Measurements from ENCODE around the gene GADD45G. TPM values are rescaled to one million over a fixed set of nuclear protein-coding genes. Genes with fewer than 3 reads are reported as not detected.

The GADD45G gene
- total and polyA plus RNA-seq, 8 donors = 9.5 to 220 (median 21.1) TPM

DNA sequence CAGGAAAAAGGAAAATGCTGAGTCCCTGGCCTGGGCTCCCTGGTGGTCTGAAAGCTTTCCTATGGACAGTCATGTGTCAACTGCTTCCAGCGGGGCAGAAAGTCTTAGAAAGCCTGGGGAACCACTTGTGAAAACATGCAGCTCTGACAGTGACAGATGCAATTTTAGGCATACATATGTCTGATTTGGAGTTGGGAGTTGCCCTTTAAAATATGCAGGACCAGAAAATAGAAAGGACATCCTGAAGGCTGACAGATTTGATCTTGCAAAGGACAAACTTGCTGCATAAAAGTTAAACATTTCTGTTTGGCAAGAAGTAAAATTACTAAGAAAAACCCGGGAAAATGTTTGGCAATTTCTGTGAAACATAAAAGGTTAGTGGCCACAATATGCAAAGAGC, 23.8 kb downstream of the GADD45G start:
- FAIRE-seq = no peak
- H3K4me1 ChIP-seq = peaks cover 24 to 43% (median 27%) of the 10 kb centered on the region in 3 donors
- 79 to 86% methylated on average over 2 of the region's 2 CpGs for WGBS, 2 donors
- H3K9me3 ChIP-seq = no peaks in the 10 kb centered on the region
- intact Hi-C loops (cut with DNase I) = no loop called here
- no peak overlapping the region for H3K27ac ChIP-seq
- no peak for ATAC-seq
- no peak overlapping the region for H3K4me3 ChIP-seq
- DNase-seq = no peak
- TF ChIP-seq, protein P1, sequence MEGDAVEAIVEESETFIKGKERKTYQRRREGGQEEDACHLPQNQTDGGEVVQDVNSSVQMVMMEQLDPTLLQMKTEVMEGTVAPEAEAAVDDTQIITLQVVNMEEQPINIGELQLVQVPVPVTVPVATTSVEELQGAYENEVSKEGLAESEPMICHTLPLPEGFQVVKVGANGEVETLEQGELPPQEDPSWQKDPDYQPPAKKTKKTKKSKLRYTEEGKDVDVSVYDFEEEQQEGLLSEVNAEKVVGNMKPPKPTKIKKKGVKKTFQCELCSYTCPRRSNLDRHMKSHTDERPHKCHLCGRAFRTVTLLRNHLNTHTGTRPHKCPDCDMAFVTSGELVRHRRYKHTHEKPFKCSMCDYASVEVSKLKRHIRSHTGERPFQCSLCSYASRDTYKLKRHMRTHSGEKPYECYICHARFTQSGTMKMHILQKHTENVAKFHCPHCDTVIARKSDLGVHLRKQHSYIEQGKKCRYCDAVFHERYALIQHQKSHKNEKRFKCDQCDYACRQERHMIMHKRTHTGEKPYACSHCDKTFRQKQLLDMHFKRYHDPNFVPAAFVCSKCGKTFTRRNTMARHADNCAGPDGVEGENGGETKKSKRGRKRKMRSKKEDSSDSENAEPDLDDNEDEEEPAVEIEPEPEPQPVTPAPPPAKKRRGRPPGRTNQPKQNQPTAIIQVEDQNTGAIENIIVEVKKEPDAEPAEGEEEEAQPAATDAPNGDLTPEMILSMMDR (IDR thresholded peaks at IDR 0.05) = no peak
- H3K27me3 ChIP-seq = no peaks in the 10 kb centered on the region
- H3K36me3 ChIP-seq = no peaks in the 10 kb centered on the region

DNA sequence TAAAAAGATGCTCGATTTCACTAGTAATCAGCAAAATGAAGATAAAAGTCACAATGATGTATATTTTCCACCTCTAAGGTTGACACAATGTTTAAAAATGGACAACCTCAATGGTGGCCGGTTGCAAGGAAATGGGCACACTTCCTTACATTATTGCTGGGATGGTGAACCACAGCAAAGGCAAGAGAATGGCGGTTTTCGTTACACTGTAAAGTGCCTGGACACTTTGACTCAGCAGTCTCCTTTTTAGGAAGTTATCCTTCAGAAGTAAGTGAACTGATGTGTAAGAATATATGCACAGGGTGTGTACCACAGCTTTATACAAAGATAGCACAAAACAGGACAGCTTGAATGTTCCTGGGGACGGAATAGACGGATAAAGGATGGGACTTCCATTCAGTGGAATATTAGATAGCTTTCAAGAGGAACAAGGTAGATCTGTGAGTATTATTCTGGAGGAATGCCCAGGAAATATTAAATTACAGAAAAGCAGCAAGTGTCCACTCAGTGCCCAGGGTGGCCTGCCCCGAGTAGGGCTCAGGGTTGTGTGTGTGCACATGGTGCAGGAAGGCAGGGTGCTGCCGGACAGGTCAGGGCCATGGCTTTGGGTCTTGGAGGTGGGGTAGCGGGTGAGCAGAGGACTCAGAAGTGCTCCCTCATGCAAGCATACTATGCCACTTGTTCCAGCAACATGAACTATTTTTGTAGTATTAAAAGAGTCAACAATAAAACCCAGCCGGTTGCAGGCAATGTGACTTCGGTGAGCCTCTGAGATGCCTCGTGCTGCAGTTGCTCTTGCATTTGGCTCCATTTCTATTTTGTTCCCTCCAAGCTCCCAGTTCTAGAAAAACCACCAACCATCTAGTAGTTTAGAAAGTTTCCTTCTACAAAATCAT, 24.5 kb downstream of the GADD45G start:
- Histone ChIP-seq H3K4me3 (no peak overlapping the region), H3K27ac (no peak overlapping the region), H3K36me3 (no peaks in the 10 kb centered on the region), H3K4me1 (peaks cover 19 to 35% (median 19%) of the 10 kb centered on the region in 3 donors), H3K9me3 (no peaks in the 10 kb centered on the region), H3K27me3 (no peaks in the 10 kb centered on the region)
- TF ChIP-seq, protein P1 (IDR thresholded peaks at IDR 0.05) = no peak
- intact Hi-C loops (cut with DNase I) = no loop called here
- no peak for ATAC-seq
- no peak for FAIRE-seq
- WGBS, 2 donors = 88 to 93% methylated on average over 12 of the region's 12 CpGs
- DNase-seq = peak in 2 of 6 donors; percentile 12 to 20

DNA sequence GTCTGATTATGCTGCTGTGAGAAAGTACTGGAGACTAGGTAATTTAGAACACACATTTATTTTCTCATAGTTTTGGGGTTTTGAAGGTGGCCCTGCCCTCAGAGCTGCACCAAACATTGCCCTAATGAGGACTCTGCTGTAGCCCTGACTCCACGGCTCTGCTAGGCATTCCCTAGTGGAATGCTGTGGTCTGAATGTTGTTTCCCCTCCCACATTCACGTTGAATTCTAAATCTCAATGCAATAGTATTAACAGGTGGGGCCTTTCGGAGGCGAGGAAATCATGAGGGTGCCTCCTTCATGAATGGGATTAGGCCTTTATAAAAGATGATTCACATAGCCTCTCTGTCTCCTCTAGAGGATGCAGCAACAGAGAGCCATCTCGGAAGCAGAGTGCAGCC, 25.7 kb downstream of the GADD45G start:
- H3K4me1 ChIP-seq = peaks cover 20 to 38% (median 21%) of the 10 kb centered on the region in 3 donors
- peak overlapping the region in 1 of 4 donors; percentile 30 for H3K27ac ChIP-seq
- TF ChIP-seq, protein P1 (IDR thresholded peaks at IDR 0.05) = no peak
- no peaks in the 10 kb centered on the region for H3K36me3 ChIP-seq
- no peak for FAIRE-seq
- intact Hi-C loops (cut with DNase I) = no loop called here
- no peak overlapping the region for H3K4me3 ChIP-seq
- DNase-seq = no peak
- WGBS, 2 donors = 91 to 93% methylated on average over 5 of the region's 5 CpGs
- H3K9me3 ChIP-seq = no peaks in the 10 kb centered on the region
- no peak for ATAC-seq
- H3K27me3 ChIP-seq = no peaks in the 10 kb centered on the region

DNA sequence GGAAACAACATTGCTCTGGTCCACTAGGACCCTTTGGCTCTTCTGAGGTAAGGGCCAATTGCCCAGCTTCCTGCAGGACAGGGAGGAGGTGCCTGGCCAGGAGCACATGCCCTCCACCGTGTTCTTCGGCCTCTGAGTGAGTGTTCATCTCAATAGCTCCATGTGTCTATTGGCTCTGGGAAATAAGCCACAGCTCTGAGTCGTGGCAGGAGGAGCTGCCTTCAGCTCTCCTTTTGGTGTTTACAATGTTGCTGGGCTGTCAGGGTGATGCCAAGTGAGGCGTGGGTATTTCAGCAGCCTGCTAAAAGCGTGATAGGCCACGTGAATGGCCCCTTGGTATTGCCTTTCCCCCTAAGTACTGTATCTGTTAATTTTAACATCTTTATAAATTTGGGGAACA, 26.6 kb downstream of the GADD45G start:
- WGBS, 2 donors = 26 to 36% methylated on average over 6 of the region's 6 CpGs
- Histone ChIP-seq H3K4me3 (no peak overlapping the region), H3K9me3 (no peaks in the 10 kb centered on the region), H3K27me3 (no peaks in the 10 kb centered on the region), H3K4me1 (peaks cover 25 to 38% (median 25%) of the 10 kb centered on the region in 3 donors), H3K36me3 (no peaks in the 10 kb centered on the region), H3K27ac (peak overlapping the region in 3 of 4 donors; percentile 5 to 30 (median 7))
- TF ChIP-seq, protein P1 (IDR thresholded peaks at IDR 0.05) = no peak
- intact Hi-C loops (cut with DNase I) = no loop called here
- DNase-seq = peak in 5 of 6 donors; percentile 50 to 68 (median 52)
- ATAC-seq = peak; percentile 73 to 80 (median 76)
- FAIRE-seq = no peak
